SU-DHL-6 (cell line): ENCODE results near the gene ACVR1C.

Experiments
- EZH2phosphoT487 ChIP-seq: fragments of 200-600 bp; sonication (generic), shearing (Covaris generic); conservative IDR thresholded peaks from 2 replicates; pipeline ENCODE4 v1.6.1; 2018; ENCODE audit warnings: mild to moderate bottlenecking, antibody characterized with exemption, low read length, moderate library complexity, mixed read lengths
- TF ChIP-seq, protein P1 (sequence below): fragments of 200-600 bp; sonication (generic); IDR thresholded peaks from one replicate; pipeline ENCODE4 v1.5.1; 2017; ENCODE audit warnings: antibody characterized with exemption, mild to moderate bottlenecking, low read length, moderate library complexity; ENCODE audit not compliant: insufficient read depth, poor library complexity, severe bottlenecking

GRCh38 chr2:157601807-157602206 lies 26.9 kb downstream of the ACVR1C start:
- TF ChIP-seq, protein P1, sequence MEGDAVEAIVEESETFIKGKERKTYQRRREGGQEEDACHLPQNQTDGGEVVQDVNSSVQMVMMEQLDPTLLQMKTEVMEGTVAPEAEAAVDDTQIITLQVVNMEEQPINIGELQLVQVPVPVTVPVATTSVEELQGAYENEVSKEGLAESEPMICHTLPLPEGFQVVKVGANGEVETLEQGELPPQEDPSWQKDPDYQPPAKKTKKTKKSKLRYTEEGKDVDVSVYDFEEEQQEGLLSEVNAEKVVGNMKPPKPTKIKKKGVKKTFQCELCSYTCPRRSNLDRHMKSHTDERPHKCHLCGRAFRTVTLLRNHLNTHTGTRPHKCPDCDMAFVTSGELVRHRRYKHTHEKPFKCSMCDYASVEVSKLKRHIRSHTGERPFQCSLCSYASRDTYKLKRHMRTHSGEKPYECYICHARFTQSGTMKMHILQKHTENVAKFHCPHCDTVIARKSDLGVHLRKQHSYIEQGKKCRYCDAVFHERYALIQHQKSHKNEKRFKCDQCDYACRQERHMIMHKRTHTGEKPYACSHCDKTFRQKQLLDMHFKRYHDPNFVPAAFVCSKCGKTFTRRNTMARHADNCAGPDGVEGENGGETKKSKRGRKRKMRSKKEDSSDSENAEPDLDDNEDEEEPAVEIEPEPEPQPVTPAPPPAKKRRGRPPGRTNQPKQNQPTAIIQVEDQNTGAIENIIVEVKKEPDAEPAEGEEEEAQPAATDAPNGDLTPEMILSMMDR: no peak
- no peak for TF ChIP-seq EZH2phosphoT487
